ENCODE data around the gene ADGRA1. TPM values are rescaled to one million over a fixed set of nuclear protein-coding genes. Genes with fewer than 3 reads are reported as not detected.

Gene ADGRA1
- total RNA-seq, 1 experiment from 2014 or later = not detected

GRCh38 chr10:133141144-133141957 lies 53.6 kb downstream of the ADGRA1 start:
- intact Hi-C loops (cut with micrococcal nuclease) = loop anchor here (5.0 kb wide), 1 partner anchor 86 kb away; no protein-coding TSS in a partner anchor
- CTCF ChIA-PET = no interaction called here

GRCh38 chr10:133141958-133142340 lies 54.2 kb downstream of the ADGRA1 start:
- Histone ChIP-seq H3K9me3 (ENCODE audit: low read length) (no peaks in the 10 kb centered on the region), H3F3A (ENCODE audit: low read length, unreplicated experiment) (no peaks in the 10 kb centered on the region), H3K9me2 (replicated peaks; ENCODE audit: low read length) (no peaks in the 10 kb centered on the region), H3K4me2 (ENCODE audit: low read length) (no peak overlapping the region), H3K9ac (ENCODE audit: low read length) (no peak overlapping the region), H3K4me1 (ENCODE audit: insufficient read depth, low read length) (peaks cover 2% of the 10 kb centered on the region; the same call in 1 of the 2 replicates), H3K79me2 (ENCODE audit: low read length) (no peaks in the 10 kb centered on the region), H4K20me1 (ENCODE audit: low read length) (no peaks in the 10 kb centered on the region), H3K36me3 (ENCODE audit: low read depth, low read length) (no peaks in the 10 kb centered on the region), H3K27me3 (ENCODE audit: low read length) (no peaks in the 10 kb centered on the region), H3K4me3 (ENCODE audit: low read length) (no peak overlapping the region), H3K27ac (ENCODE audit: low read length) (no peak overlapping the region), H2AFZ (ENCODE audit: low read length) (no peak overlapping the region)
- ChIA-PET POLR2A (ENCODE audit: unreplicated experiment) (no interaction called here), CTCF (no interaction called here)
- DNase-seq (no peak), ATAC-seq (no peak)
- intact Hi-C loops (cut with micrococcal nuclease) = loop anchor here (5.0 kb wide), 1 partner anchor 85 kb away; no protein-coding TSS in a partner anchor
- BruUV-seq (replicated peaks) = no TSS peak
- no peak for TF ChIP-seq EZH2phosphoT487 (IDR thresholded peaks at IDR 0.05; ENCODE audit: borderline replicate concordance, low read length)
- TF ChIP-seq EZH2 (IDR thresholded peaks at IDR 0.05; ENCODE audit: low read length, unreplicated experiment) = no peak
- no peak for TF ChIP-seq CTCF (conservative IDR thresholded peaks at IDR 0.05; ENCODE audit: low read depth, low read length)

More at GRCh38 chr10:133141144-133141957, 53.6 kb downstream of the ADGRA1 start:
- Histone ChIP-seq H3K4me2 (ENCODE audit: low read length) (no peak overlapping the region), H4K20me1 (ENCODE audit: low read length) (no peaks in the 10 kb centered on the region), H3K9me3 (ENCODE audit: low read length) (no peaks in the 10 kb centered on the region), H3K27ac (ENCODE audit: low read length) (no peak overlapping the region), H3K27me3 (ENCODE audit: low read length) (no peaks in the 10 kb centered on the region), H3K79me2 (ENCODE audit: low read length) (no peaks in the 10 kb centered on the region), H3K9ac (ENCODE audit: low read length) (no peak overlapping the region), H3F3A (ENCODE audit: low read length, unreplicated experiment) (no peaks in the 10 kb centered on the region), H3K36me3 (ENCODE audit: low read depth, low read length) (no peaks in the 10 kb centered on the region), H2AFZ (ENCODE audit: low read length) (no peak overlapping the region), H3K4me1 (ENCODE audit: insufficient read depth, low read length) (peaks cover 2% of the 10 kb centered on the region; the same call in 1 of the 2 replicates), H3K4me3 (ENCODE audit: low read length) (no peak overlapping the region), H3K9me2 (replicated peaks; ENCODE audit: low read length) (no peaks in the 10 kb centered on the region)
- no TSS peak for BruUV-seq (replicated peaks)
- POLR2A ChIA-PET (ENCODE audit: unreplicated experiment) = no interaction called here
- TF ChIP-seq EZH2 (IDR thresholded peaks at IDR 0.05; ENCODE audit: low read length, unreplicated experiment) (no peak), EZH2phosphoT487 (IDR thresholded peaks at IDR 0.05; ENCODE audit: borderline replicate concordance, low read length) (no peak), CTCF (conservative IDR thresholded peaks at IDR 0.05; ENCODE audit: low read depth, low read length) (no peak)
- ATAC-seq (no peak), DNase-seq (no peak)

All from PC-3 (cell line).